Neural cell (in vitro differentiated cells): ENCODE measurements around the gene CRYGS. TPM values are rescaled to one million over a fixed set of nuclear protein-coding genes. Genes with fewer than 3 reads are reported as not detected.

ENCODE experiments used
- H2AFZ ChIP-seq: fragments of 200-600, 300-800 bp; sonication (generic), shearing (Covaris generic); 2 replicates; pipeline ENCODE4 v1.6.0; 2014; ENCODE audit warnings: low read depth, mild to moderate bottlenecking, antibody characterized with exemption, low read length, moderate library complexity
- H3F3A ChIP-seq: fragments of 200-600 bp; shearing (Covaris generic); 2 replicates; pipeline ENCODE4 v1.6.1; 2016; ENCODE audit warnings: mild to moderate bottlenecking, moderate library complexity, mixed read lengths, antibody characterized with exemption, low read length; ENCODE audit not compliant: insufficient read depth, poor library complexity, severe bottlenecking
- H3K27ac ChIP-seq: fragments of 200-600, 300-800 bp; sonication (generic), shearing (Covaris generic); 2 replicates; pipeline ENCODE4 v1.5.1; 2014; ENCODE audit warnings: mild to moderate bottlenecking, low read length, moderate library complexity
- H3K27me3 ChIP-seq: fragments of 300-800, 200-600 bp; sonication (generic), shearing (Covaris generic); 2 replicates; pipeline ENCODE4 v1.6.0; 2014; ENCODE audit warnings: mild to moderate bottlenecking, low read depth, low read length, moderate library complexity; ENCODE audit not compliant: insufficient read depth
- H3K36me3 ChIP-seq: fragments of 300-800, 200-600 bp; sonication (generic), shearing (Covaris generic); 2 replicates; pipeline ENCODE4 v1.5.1; 2014; ENCODE audit warnings: mild to moderate bottlenecking, antibody characterized with exemption, low read length, moderate library complexity; ENCODE audit not compliant: insufficient read depth
- H3K4me2 ChIP-seq: fragments of 300-800, 200-600 bp; sonication (generic), shearing (Covaris generic); 2 replicates; pipeline ENCODE4 v1.6.0; 2014; ENCODE audit warnings: mild to moderate bottlenecking, low read length
- H3K4me3 ChIP-seq: fragments of 300-800, 200-600 bp; sonication (generic), shearing (Covaris generic); 2 replicates; pipeline ENCODE4 v1.5.1; 2014; ENCODE audit warnings: mild to moderate bottlenecking, low read length, moderate library complexity
- H3K79me2 ChIP-seq: fragments of 200-600 bp; shearing (Covaris generic); replicated peaks from 2 replicates; pipeline ENCODE4 v1.6.0; 2014; ENCODE audit warnings: mild to moderate bottlenecking, low read length, moderate library complexity; ENCODE audit not compliant: insufficient read depth
- H3K9ac ChIP-seq: fragments of 300-800, 200-600 bp; sonication (generic), shearing (Covaris generic); 2 replicates; pipeline ENCODE4 v1.6.1; 2016; ENCODE audit warnings: mild to moderate bottlenecking, low read length, mixed read lengths
- H3K9me2 ChIP-seq: fragments of 200-600 bp; shearing (Covaris generic); 2 replicates; pipeline ENCODE4 v1.6.1; 2016; ENCODE audit warnings: mild to moderate bottlenecking, low read length, mixed read lengths; ENCODE audit not compliant: insufficient read depth
- H3K9me3 ChIP-seq: fragments of 200-600, 300-800 bp; sonication (generic), shearing (Covaris generic); 2 replicates; pipeline ENCODE4 v1.6.1; 2016; ENCODE audit warnings: mild to moderate bottlenecking, mixed run types, low read length, moderate library complexity, mixed read lengths
- H4K20me1 ChIP-seq: fragments of 200-600 bp; shearing (Covaris generic); 2 replicates; pipeline ENCODE4 v1.6.1; 2016; ENCODE audit warnings: mild to moderate bottlenecking, mixed run types; ENCODE audit not compliant: insufficient read depth
- CTCF ChIP-seq: fragments of 450-650 bp; IDR thresholded peaks from 2 replicates; pipeline ENCODE4 v1.5.1; 2014; ENCODE audit warnings: antibody characterized with exemption, mild to moderate bottlenecking, moderate library complexity; ENCODE audit not compliant: poor library complexity, severe bottlenecking
- EZH2 ChIP-seq: fragments of 200-600, 300-800 bp; shearing (Covaris generic), sonication (generic); IDR thresholded peaks from 2 replicates; pipeline ENCODE4 v1.6.1; 2014; ENCODE audit warnings: antibody characterized with exemption, low read length, borderline replicate concordance, mild to moderate bottlenecking; ENCODE audit not compliant: insufficient read depth, poor library complexity, severe bottlenecking
- MXI1 ChIP-seq: fragments of 450-650 bp; conservative IDR thresholded peaks from 2 replicates; pipeline ENCODE4 v1.6.1; 2014; ENCODE audit warnings: antibody characterized with exemption, mild to moderate bottlenecking; ENCODE audit not compliant: poor library complexity, severe bottlenecking
- POLR2AphosphoS5 ChIP-seq: IDR thresholded peaks from 2 replicates; pipeline ENCODE4 v1.6.1; 2012
- RAD21 ChIP-seq: fragments of 450-650 bp; conservative IDR thresholded peaks from 2 replicates; pipeline ENCODE4 v1.6.1; 2014; ENCODE audit warnings: antibody characterized with exemption, mild to moderate bottlenecking, moderate library complexity
- REST ChIP-seq: IDR thresholded peaks from 2 replicates; pipeline ENCODE4 v1.6.1; 2012; ENCODE audit warnings: borderline replicate concordance
- SMC3 ChIP-seq: fragments of 450-650 bp; conservative IDR thresholded peaks from 2 replicates; pipeline ENCODE4 v1.6.1; 2014; ENCODE audit warnings: antibody characterized with exemption, mild to moderate bottlenecking, moderate library complexity; ENCODE audit not compliant: poor library complexity
- TAF1 ChIP-seq: IDR thresholded peaks from 2 replicates; pipeline ENCODE4 v1.6.1; 2012; ENCODE audit warnings: low read depth
- polyA plus RNA-seq: library from polyadenylated mRNA; depleted of rRNA; stranded (reverse); fragments of >200 nt; gene quantifications from 2 replicates; pipeline ENCODE4 v1.2.3, GENCODE V29; 2014

Gene CRYGS
- polyA plus RNA-seq, 1 donor from 2014 or later = 7.7 TPM

DNA sequence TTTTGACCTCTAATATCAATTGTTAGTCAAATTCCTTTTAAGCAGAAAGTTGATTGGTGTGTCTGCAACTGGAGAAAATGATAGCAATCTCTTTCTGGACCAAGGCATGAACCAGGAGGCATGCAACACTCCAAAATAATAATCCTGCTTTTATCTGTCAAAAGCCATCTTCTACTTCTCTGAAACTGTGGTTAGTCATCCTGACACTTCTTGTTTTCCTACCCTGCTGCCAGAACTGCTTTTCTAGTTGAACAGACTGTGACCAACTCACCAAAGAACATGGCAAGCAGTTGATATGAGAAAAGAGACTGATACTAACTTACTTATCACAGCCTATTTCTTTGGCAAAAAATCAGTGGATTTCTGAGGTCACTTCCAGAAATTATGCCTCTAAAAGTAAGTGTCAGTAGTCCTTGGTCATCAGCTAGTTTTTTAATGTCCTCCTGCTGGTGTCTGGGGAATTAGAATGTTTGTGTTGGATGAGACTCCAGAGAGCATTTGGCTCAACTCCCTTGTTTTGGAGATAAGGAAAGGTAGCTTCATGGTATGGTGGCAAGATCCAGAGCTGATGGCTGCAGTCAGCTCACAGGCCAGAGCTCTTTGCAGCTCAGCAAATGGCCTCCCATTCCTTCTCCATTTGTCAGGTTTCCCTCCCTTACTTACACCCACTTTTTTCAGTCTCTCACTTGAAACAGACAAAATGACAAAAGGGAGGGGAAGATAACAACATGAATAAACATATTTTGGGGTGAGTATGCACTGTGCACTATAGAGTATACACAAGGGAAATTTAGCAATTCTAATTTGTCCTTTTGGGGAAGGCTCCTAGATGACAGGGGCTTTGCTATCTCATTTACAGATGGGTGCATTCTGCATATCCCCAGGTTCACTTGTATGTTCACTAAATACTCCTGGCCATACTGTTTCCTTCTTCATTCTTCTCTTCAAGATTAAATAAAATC is 7.0 kb downstream of the CRYGS start:
- H3F3A ChIP-seq = no peaks in the 10 kb centered on the region
- H3K9me3 ChIP-seq = no peaks in the 10 kb centered on the region
- H3K36me3 ChIP-seq = no peaks in the 10 kb centered on the region
- no peak overlapping the region for H2AFZ ChIP-seq
- H3K27ac ChIP-seq = no peak overlapping the region
- H3K4me2 ChIP-seq = no peak overlapping the region
- no peaks in the 10 kb centered on the region for H3K27me3 ChIP-seq
- H3K79me2 ChIP-seq = no peaks in the 10 kb centered on the region
- TF ChIP-seq MXI1 (no peak), CTCF (no peak), EZH2 (no peak)
- H3K4me3 ChIP-seq = no peak overlapping the region
- H3K9me2 ChIP-seq = no peaks in the 10 kb centered on the region
- no peak overlapping the region for H3K9ac ChIP-seq
- no peaks in the 10 kb centered on the region for H4K20me1 ChIP-seq

GRCh38 chr3:186534113-186534669 is 10.0 kb downstream of the CRYGS start:
- Histone ChIP-seq H3F3A (no peaks in the 10 kb centered on the region), H3K36me3 (no peaks in the 10 kb centered on the region), H2AFZ (no peak overlapping the region), H3K9me3 (no peaks in the 10 kb centered on the region), H3K4me2 (no peak overlapping the region), H3K9me2 (no peaks in the 10 kb centered on the region), H4K20me1 (no peaks in the 10 kb centered on the region), H3K4me3 (no peak overlapping the region), H3K27me3 (no peaks in the 10 kb centered on the region), H3K79me2 (no peaks in the 10 kb centered on the region), H3K9ac (no peak overlapping the region), H3K27ac (no peak overlapping the region)
- TF ChIP-seq RAD21 = no peak
- TF ChIP-seq EZH2 = no peak
- TF ChIP-seq REST = no peak
- no peak for TF ChIP-seq SMC3
- TF ChIP-seq MXI1 = no peak
- TF ChIP-seq TAF1 = no peak
- TF ChIP-seq CTCF = no peak
- no peak for TF ChIP-seq POLR2AphosphoS5
